Measurements from ENCODE around the gene HOXB4.

- no peak for TF ChIP-seq CTCF (IDR thresholded peaks at IDR 0.05)
- TF ChIP-seq EP300 (IDR thresholded peaks at IDR 0.05) = no peak
- TF ChIP-seq POLR2A (IDR thresholded peaks at IDR 0.05) = no peak
Measured at GRCh38 chr17:48569674-48570324, 8.4 kb downstream of the HOXB4 start.
